GM23338 (cell line): Measurements from ENCODE around the gene WIPF1. TPM values are rescaled to one million over a fixed set of nuclear protein-coding genes. Genes with fewer than 3 reads are reported as not detected.

Experiments used
- ATAC-seq: fragments of 200-7000 bp; cut with Tn5 transposase; 3 replicates; pipeline ENCODE4 v1.9.1; 2020
- DNase-seq: peaks from one replicate; pipeline ENCODE4 v3.0.0-alpha.2; 2015; ENCODE audit warnings: low spot score
- H2AFZ ChIP-seq: fragments of 200-600 bp; sonication (generic); 2 replicates; pipeline ENCODE4 v1.8.0; 2016; ENCODE audit warnings: antibody characterized with exemption, mild to moderate bottlenecking, moderate library complexity
- H3F3A ChIP-seq: fragments of 200-600 bp; sonication (generic); replicated peaks from 2 replicates; pipeline ENCODE4 v1.8.0; 2017; ENCODE audit warnings: antibody characterized with exemption, mixed run types, low read depth
- H3K27ac ChIP-seq: fragments of 200-600 bp; sonication (generic); 2 replicates; pipeline ENCODE4 v1.6.1; 2016; ENCODE audit warnings: low read depth
- H3K27me3 ChIP-seq: fragments of 200-600 bp; sonication (generic); 2 replicates; pipeline ENCODE4 v1.8.0; 2016; ENCODE audit warnings: mild to moderate bottlenecking, mixed run types, moderate library complexity; ENCODE audit not compliant: insufficient read depth
- H3K36me3 ChIP-seq: fragments of 200-600 bp; sonication (generic); 2 replicates; pipeline ENCODE4 v1.8.0; 2016; ENCODE audit warnings: mild to moderate bottlenecking; ENCODE audit not compliant: insufficient read depth
- H3K4me1 ChIP-seq: fragments of 200-600 bp; sonication (generic); 2 replicates; pipeline ENCODE4 v1.8.0; 2016; ENCODE audit warnings: mild to moderate bottlenecking, moderate library complexity; ENCODE audit not compliant: insufficient read depth
- H3K4me2 ChIP-seq: fragments of 200-600 bp; sonication (generic); 2 replicates; pipeline ENCODE4 v1.7.1; 2017; ENCODE audit warnings: mixed run types
- H3K4me3 ChIP-seq: fragments of 200-600 bp; sonication (generic); 2 replicates; pipeline ENCODE4 v1.6.1; 2016; ENCODE audit warnings: mixed run types
- H3K79me2 ChIP-seq: fragments of 200-600 bp; sonication (generic); replicated peaks from 2 replicates; pipeline ENCODE4 v1.8.0; 2017; ENCODE audit warnings: mild to moderate bottlenecking; ENCODE audit not compliant: insufficient read depth
- H3K9me2 ChIP-seq: fragments of 200-600 bp; sonication (generic); 2 replicates; pipeline ENCODE4 v1.8.0; 2017; ENCODE audit not compliant: insufficient read depth
- H4K20me1 ChIP-seq: fragments of 200-600 bp; sonication (generic); replicated peaks from 2 replicates; pipeline ENCODE4 v1.8.0; 2017; ENCODE audit warnings: mild to moderate bottlenecking; ENCODE audit not compliant: insufficient read depth
- H3K27ac Mint-ChIP-seq: 2 replicates; pipeline ENCODE4 v1.8.0; 2020; ENCODE audit warnings: inconsistent platforms, mild to moderate bottlenecking, moderate library complexity, mixed read lengths
- H3K27me3 Mint-ChIP-seq: 3 replicates; pipeline ENCODE4 v1.8.0; 2022; ENCODE audit warnings: low read depth, mild to moderate bottlenecking, moderate library complexity, mixed read lengths, inconsistent platforms; ENCODE audit not compliant: insufficient read depth, poor library complexity
- H3K36me3 Mint-ChIP-seq: 3 replicates; pipeline ENCODE4 v1.8.0; 2021; ENCODE audit warnings: low read depth, mild to moderate bottlenecking, inconsistent platforms, moderate library complexity, mixed read lengths
- H3K4me1 Mint-ChIP-seq: 3 replicates; pipeline ENCODE4 v1.8.0; 2020; ENCODE audit warnings: mild to moderate bottlenecking, inconsistent platforms, mixed read lengths
- H3K4me3 Mint-ChIP-seq: 3 replicates; pipeline ENCODE4 v1.8.0; 2021; ENCODE audit warnings: moderate library complexity, mild to moderate bottlenecking, inconsistent platforms, mixed read lengths
- H3K9me3 Mint-ChIP-seq: 3 replicates; pipeline ENCODE4 v1.8.0; 2020; ENCODE audit warnings: moderate library complexity, mild to moderate bottlenecking, inconsistent platforms, mixed read lengths
- EZH2 ChIP-seq: fragments of 200-600 bp; sonication (generic); IDR thresholded peaks from one replicate; pipeline ENCODE4 v1.8.0; 2017; ENCODE audit warnings: antibody characterized with exemption, mild to moderate bottlenecking, low read depth; ENCODE audit not compliant: unreplicated experiment
- STAT1 ChIP-seq: IDR thresholded peaks from one replicate; pipeline ENCODE4 v1.6.1; 2016; ENCODE audit warnings: antibody characterized with exemption; ENCODE audit not compliant: unreplicated experiment
- ZNF462 ChIP-seq: fragments of 250-450 bp; sonication (Bioruptor Pico); IDR thresholded peaks from 2 replicates; pipeline ENCODE4 v1.5.0; 2020; ENCODE audit warnings: mild to moderate bottlenecking, moderate library complexity
- polyA plus RNA-seq: library from polyadenylated mRNA; unstranded; fragments of >200 nt; fragmentation: Nextera tagmentation; extraction: Ambion mirVana; gene quantifications from 2 replicates; pipeline ENCODE4 v1.2.1, GENCODE V29; 2016
- total RNA-seq: library from RNA; depleted of rRNA; stranded (reverse); fragments of >200 nt; shearing (Covaris generic); gene quantifications from 2 replicates; pipeline ENCODE4 v1.2.3, GENCODE V29; 2014

WIPF1 gene
- total and polyA plus RNA-seq, 2 experiments from 2014 or later, result 3.0 to 6.0 TPM

- TF ChIP-seq ZNF462 (CRISPR knock-in tag), result no peak
These were observed 22.4 kb downstream of the WIPF1 start (continued) for GRCh38 chr2:174575124-174575776.

DNA sequence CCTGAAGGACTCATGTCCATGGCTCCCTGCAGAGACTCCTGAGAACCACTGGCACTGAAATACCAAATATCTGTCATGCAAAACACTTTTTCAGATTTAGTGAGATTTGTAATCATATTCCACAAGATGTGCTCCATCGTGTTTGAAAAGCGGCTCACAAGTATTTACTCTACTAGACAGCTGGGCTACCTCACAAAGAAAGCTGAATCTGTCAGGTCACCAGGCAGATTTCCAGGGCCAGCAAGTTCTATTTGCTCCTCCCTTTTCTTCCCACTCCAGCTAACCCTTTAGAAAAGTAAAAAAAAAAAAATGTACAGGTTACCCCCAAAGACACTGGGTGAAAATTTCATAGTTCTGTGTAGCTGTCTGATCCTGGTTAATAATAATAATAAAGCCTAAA, 22.9 kb downstream of the WIPF1 start:
- Histone ChIP-seq H3K9me2 (no peaks in the 10 kb centered on the region), H3K79me2 (no peaks in the 10 kb centered on the region), H3K4me2 (no peak overlapping the region), H4K20me1 (no peaks in the 10 kb centered on the region), H3K36me3 (no peaks in the 10 kb centered on the region), H2AFZ (no peak overlapping the region), H3K4me1 (no peaks in the 10 kb centered on the region), H3K4me3 (no peak overlapping the region), H3F3A (no peaks in the 10 kb centered on the region), H3K27me3 (no peaks in the 10 kb centered on the region), H3K27ac (no peak overlapping the region)
- H3K4me1 Mint-ChIP-seq, result 0 out of 3 replicates have a peak, but pooled peaks cover 3% of the 10 kb centered on the region
- peaks cover 6% of the 10 kb centered on the region; the same call in 2 of the 3 replicates for H3K36me3 Mint-ChIP-seq
- ATAC-seq (no peak), DNase-seq (no peak)
- no peak overlapping the region for H3K4me3 Mint-ChIP-seq
- peaks cover 5% of the 10 kb centered on the region for H3K27me3 Mint-ChIP-seq
- TF ChIP-seq STAT1 (no peak), EZH2 (no peak)
- H3K9me3 Mint-ChIP-seq, result no peaks in the 10 kb centered on the region
- no peak overlapping the region for H3K27ac Mint-ChIP-seq
